ENCODE results near the gene SERPINB10.
A peak's percentile ranks its signal among the peaks of the same experiment; 100 is the strongest.

SERPINB10 gene

GRCh38 chr18:63947051-63947790 is 39.5 kb downstream of the SERPINB10 start:
- no peak for DNase-seq (ENCODE audit: low read depth)

GRCh38 chr18:63949068-63949737 is 41.4 kb downstream of the SERPINB10 start, which contains the start of gene HMSD:
Gene HMSD, plus strand, starts transcription at chr18:63949301. Its CDS starts 4,155 bp downstream, at chr18:63953456.
- DNase-seq (ENCODE audit: low read depth): no peak

GRCh38 chr18:63951302-63951705 is 43.5 kb downstream of the SERPINB10 start:
- no peak for DNase-seq (ENCODE audit: low read depth)

- no peak for DNase-seq (ENCODE audit: low read depth)
Measured at GRCh38 chr18:63953811-63954210, 46.1 kb downstream of the SERPINB10 start.

GRCh38 chr18:63956755-63957154 is 49.0 kb downstream of the SERPINB10 start:
- no peak for DNase-seq (ENCODE audit: low read depth)

GRCh38 chr18:63960891-63961290 is 53.1 kb downstream of the SERPINB10 start:
- no peak for DNase-seq (ENCODE audit: low read depth)

- no peak for DNase-seq (ENCODE audit: low read depth)
Measured at GRCh38 chr18:63961435-63961980, 53.8 kb downstream of the SERPINB10 start.

- no peak for DNase-seq (ENCODE audit: low read depth)
Measured at GRCh38 chr18:63962137-63962536, 54.4 kb downstream of the SERPINB10 start.

GRCh38 chr18:63963615-63964256 is 56.0 kb downstream of the SERPINB10 start:
- DNase-seq (ENCODE audit: low read depth): no peak

- no peak for DNase-seq (ENCODE audit: low read depth)
Measured at GRCh38 chr18:63964908-63965307, 57.1 kb downstream of the SERPINB10 start.

GRCh38 chr18:63965716-63966330 is 58.1 kb downstream of the SERPINB10 start:
- no peak for DNase-seq (ENCODE audit: low read depth)

- DNase-seq (ENCODE audit: low read depth): peak; percentile 76
Measured at GRCh38 chr18:63969942-63970808, 62.4 kb downstream of the SERPINB10 start, which contains the start of gene SERPINB8. Gene SERPINB8, plus strand, starts transcription at chr18:63970081. Its CDS starts 8,228 bp downstream, at chr18:63978309.

GRCh38 chr18:63970809-63971205 is 63.0 kb downstream of the SERPINB10 start:
- no peak for DNase-seq (ENCODE audit: low read depth)

- DNase-seq (ENCODE audit: low read depth): no peak
Measured at GRCh38 chr18:63971320-63972001, 63.7 kb downstream of the SERPINB10 start.

GRCh38 chr18:63972002-63972376 is 64.2 kb downstream of the SERPINB10 start:
- DNase-seq (ENCODE audit: low read depth): no peak

GRCh38 chr18:63974991-63975390 is 67.2 kb downstream of the SERPINB10 start:
- DNase-seq (ENCODE audit: low read depth): no peak

GRCh38 chr18:63975628-63976027 is 67.9 kb downstream of the SERPINB10 start:
- DNase-seq (ENCODE audit: low read depth): no peak

- DNase-seq (ENCODE audit: low read depth): no peak
Measured at GRCh38 chr18:63977040-63977439, 69.3 kb downstream of the SERPINB10 start.

GRCh38 chr18:63979409-63979920 is 71.7 kb downstream of the SERPINB10 start:
- no peak for DNase-seq (ENCODE audit: low read depth)

GRCh38 chr18:63980027-63980426 is 72.3 kb downstream of the SERPINB10 start:
- DNase-seq (ENCODE audit: low read depth): no peak

Data from non-pigmented ciliary epithelial cell (primary cell).